H1 (cell line): ENCODE results near the gene MYLK2. TPM values are rescaled to one million over a fixed set of nuclear protein-coding genes. Genes with fewer than 3 reads are reported as not detected.

Experiments used
- CTCF ChIA-PET: fragments of 300-600 bp; sonication (Branson Sonifier 250); formaldehyde crosslinking; loops from one replicate; lab custom pipeline; 2021; ENCODE audit not compliant: partially characterized antibody; lab: Charles Lee
- POLR2A ChIA-PET: fragments of 300-600 bp; sonication (Branson Sonifier 250); formaldehyde crosslinking; loops from one replicate; lab custom pipeline; 2021; ENCODE audit warnings: inconsistent platforms; ENCODE audit not compliant: partially characterized antibody; lab: Charles Lee
- DNase-seq, 2 experiments: peaks; one replicate each; pipeline versions ENCODE4 v3.0.0 to v3.0.0-alpha.2; 2010 to 2022; ENCODE audit warnings: low spot score in 2 of 2, low read depth in 1 of 2, mixed read lengths in 1 of 2
- FAIRE-seq: peaks from 2 replicates; lab custom pipeline; 2011; peaks lifted over from hg19 to GRCh38; lab: Jason Lieb, UNC
- H2AFZ ChIP-seq: 2 replicates; pipeline ENCODE4 v1.8.1; 2012; ENCODE audit warnings: low read length, inconsistent platforms
- H2AK5ac ChIP-seq: 2 replicates; pipeline ENCODE4 v1.6.1; 2013; ENCODE audit warnings: low read depth, low read length
- H2BK120ac ChIP-seq: replicated peaks from 2 replicates; pipeline ENCODE3; 2013; ENCODE audit warnings: low read depth, low read length, inconsistent platforms
- H2BK12ac ChIP-seq: 2 replicates; pipeline ENCODE4 v1.6.1; 2013; ENCODE audit warnings: low read depth, low read length
- H2BK15ac ChIP-seq: 2 replicates; pipeline ENCODE4 v1.6.1; 2013; ENCODE audit warnings: low read length
- H2BK20ac ChIP-seq: 2 replicates; pipeline ENCODE4 v1.6.1; 2013; ENCODE audit warnings: low read length
- H2BK5ac ChIP-seq: 2 replicates; pipeline ENCODE4 v1.6.1; 2013; ENCODE audit warnings: low read depth, low read length
- H3K14ac ChIP-seq: 2 replicates; pipeline ENCODE4 v1.6.1; 2013; ENCODE audit warnings: inconsistent platforms; ENCODE audit not compliant: insufficient read length
- H3K18ac ChIP-seq: 2 replicates; pipeline ENCODE4 v1.6.1; 2013; ENCODE audit warnings: low read length; ENCODE audit errors: extremely low read depth
- H3K23ac ChIP-seq: 2 replicates; pipeline ENCODE4 v1.6.1; 2013; ENCODE audit warnings: inconsistent platforms; ENCODE audit not compliant: insufficient read length
- H3K23me2 ChIP-seq: 2 replicates; pipeline ENCODE4 v1.6.1; 2013; ENCODE audit warnings: low read depth, low read length
- H3K27ac ChIP-seq: 2 replicates; pipeline ENCODE4 v1.6.1; 2011; ENCODE audit warnings: low read depth, low read length, inconsistent platforms
- H3K27me3 ChIP-seq, 4 experiments: replicated peaks in 1 of 4; 1 replicate in 1 of 4; 2 replicates in 3 of 4; pipeline versions ENCODE4 v1.6.1 to v1.8.1; 2011 to 2013; ENCODE audit warnings: low read length in 3 of 4, mild to moderate bottlenecking in 3 of 4, inconsistent platforms in 2 of 4, mixed read lengths in 2 of 4, moderate library complexity in 1 of 4; ENCODE audit not compliant: control insufficient read depth in 3 of 4, insufficient read depth in 3 of 4; ENCODE audit errors: extremely low read depth in 1 of 4
- H3K36me3 ChIP-seq, 4 experiments: 2 replicates each; pipeline versions ENCODE4 v1.6.1 to v1.8.1; 2011 to 2013; ENCODE audit warnings: mild to moderate bottlenecking in 4 of 4, low read length in 3 of 4, moderate library complexity in 2 of 4, control low read depth in 1 of 4, inconsistent platforms in 1 of 4; ENCODE audit not compliant: insufficient read depth in 4 of 4, control insufficient read depth in 2 of 4
- H3K4ac ChIP-seq: replicated peaks from 2 replicates; pipeline ENCODE3; 2013; ENCODE audit warnings: low read length, low read depth, mixed read lengths, inconsistent platforms; ENCODE audit not compliant: insufficient read length
- H3K4me1 ChIP-seq, 4 experiments: replicated peaks in 1 of 4; 1 replicate in 1 of 4; 2 replicates in 3 of 4; pipeline versions ENCODE4 v1.6.1 to v1.8.1; 2011 to 2013; ENCODE audit warnings: low read length in 3 of 4, inconsistent platforms in 2 of 4, mixed read lengths in 1 of 4; ENCODE audit not compliant: insufficient read depth in 4 of 4, control insufficient read depth in 3 of 4
- H3K4me2 ChIP-seq, 2 experiments: 2 replicates each; pipeline versions ENCODE4 v1.6.1 to v1.8.1; 2011 to 2013; ENCODE audit warnings: low read depth in 2 of 2, low read length in 2 of 2, control low read depth in 1 of 2, inconsistent platforms in 1 of 2, mild to moderate bottlenecking in 1 of 2; ENCODE audit not compliant: insufficient read depth in 1 of 2
- H3K4me3 ChIP-seq, 4 experiments: fragments of 200-600, 300-600 bp in 1 of 4; sonication (generic), shearing (Covaris generic), sonication (Bioruptor Twin) in 1 of 4; 2 replicates each; pipeline versions ENCODE4 v1.5.1 to v1.8.1; 2011 to 2016; ENCODE audit warnings: low read length in 4 of 4, low read depth in 3 of 4, control low read depth in 2 of 4, inconsistent platforms in 2 of 4, mild to moderate bottlenecking in 2 of 4, mixed read lengths in 1 of 4, moderate library complexity in 1 of 4; ENCODE audit not compliant: insufficient read depth in 2 of 4; ENCODE audit errors: extremely low read depth in 1 of 4
- H3K56ac ChIP-seq: replicated peaks from 2 replicates; pipeline ENCODE3; 2013; ENCODE audit warnings: low read depth, mild to moderate bottlenecking, mixed read lengths, low read length, inconsistent platforms; ENCODE audit not compliant: insufficient read length
- H3K79me1 ChIP-seq: 2 replicates; pipeline ENCODE4 v1.6.1; 2013; ENCODE audit warnings: low read depth, low read length, control low read depth
- H3K79me2 ChIP-seq, 2 experiments: 2 replicates each; pipeline versions ENCODE4 v1.6.1 to v1.8.1; 2012 to 2013; ENCODE audit warnings: low read length in 2 of 2, mild to moderate bottlenecking in 2 of 2, inconsistent platforms in 1 of 2; ENCODE audit not compliant: insufficient read depth in 2 of 2, control insufficient read depth in 1 of 2
- H3K9ac ChIP-seq, 4 experiments: replicated peaks in 1 of 4; 1 replicate in 1 of 4; 2 replicates in 3 of 4; pipeline versions ENCODE4 v1.6.1 to v1.8.1; 2011 to 2013; ENCODE audit warnings: low read depth in 3 of 4, low read length in 3 of 4, control low read depth in 2 of 4, mild to moderate bottlenecking in 2 of 4, moderate library complexity in 2 of 4, inconsistent platforms in 1 of 4; ENCODE audit errors: extremely low read depth in 1 of 4
- H3K9me3 ChIP-seq, 2 experiments: 2 replicates each; pipeline versions ENCODE4 v1.6.1 to v1.8.1; 2012 to 2013; ENCODE audit warnings: mild to moderate bottlenecking in 2 of 2, moderate library complexity in 2 of 2, control low read depth in 1 of 2, inconsistent platforms in 1 of 2, low read depth in 1 of 2, low read length in 1 of 2, mixed read lengths in 1 of 2; ENCODE audit not compliant: insufficient read depth in 2 of 2
- H4K20me1 ChIP-seq, 2 experiments: replicated peaks in 1 of 2; 2 replicates each; pipeline versions ENCODE3 to v1.8.1; 2011 to 2013; ENCODE audit warnings: inconsistent platforms in 2 of 2, low read length in 2 of 2, mild to moderate bottlenecking in 1 of 2; ENCODE audit not compliant: insufficient read depth in 2 of 2, control insufficient read depth in 1 of 2
- H4K5ac ChIP-seq: 2 replicates; pipeline ENCODE4 v1.6.1; 2013; ENCODE audit warnings: low read length, low read depth, mixed read lengths, inconsistent platforms; ENCODE audit not compliant: insufficient read length
- H4K8ac ChIP-seq: 2 replicates; pipeline ENCODE4 v1.8.0; 2013; ENCODE audit warnings: mild to moderate bottlenecking, moderate library complexity, low read length, inconsistent platforms; ENCODE audit not compliant: insufficient read depth; ENCODE audit errors: extremely low read depth
- H4K91ac ChIP-seq: replicated peaks from 2 replicates; pipeline ENCODE3; 2013; ENCODE audit warnings: low read length, mixed read lengths, inconsistent platforms; ENCODE audit not compliant: insufficient read length
- BCL11A ChIP-seq, 2 experiments: IDR thresholded peaks; one replicate each; pipeline ENCODE4 v1.6.1; 2011; ENCODE audit warnings: low read depth in 2 of 2, low read length in 2 of 2, mild to moderate bottlenecking in 2 of 2
- CTCF ChIP-seq, 3 experiments: IDR thresholded peaks; 1 replicate in 2 of 3; 2 replicates in 1 of 3; pipeline versions ENCODE4 v1.5.1 to v1.6.1; 2011; ENCODE audit warnings: low read length in 3 of 3, mild to moderate bottlenecking in 3 of 3, inconsistent platforms in 2 of 3, low read depth in 1 of 3, moderate library complexity in 1 of 3; ENCODE audit not compliant: insufficient read depth in 1 of 3; ENCODE audit errors: control extremely low read depth in 1 of 3
- GABPA ChIP-seq: IDR thresholded peaks from 2 replicates; pipeline ENCODE4 v1.6.1; 2011; ENCODE audit warnings: mild to moderate bottlenecking, low read length, moderate library complexity, borderline replicate concordance; ENCODE audit not compliant: insufficient read depth
- JUND ChIP-seq: IDR thresholded peaks from 2 replicates; pipeline ENCODE4 v1.6.1; 2011; ENCODE audit warnings: mild to moderate bottlenecking, improper control_type of control experiment, low read length
- KDM1A ChIP-seq: fragments of 200-600, 300-600 bp; sonication (generic); IDR thresholded peaks from 2 replicates; pipeline ENCODE4 v1.7.1; 2016; ENCODE audit warnings: mild to moderate bottlenecking, low read length, borderline replicate concordance
- RAD21 ChIP-seq, 2 experiments: IDR thresholded peaks in 1 of 2; conservative IDR thresholded peaks in 1 of 2; 2 replicates each; pipeline ENCODE4 v1.6.1; 2011; ENCODE audit warnings: low read depth in 2 of 2, low read length in 2 of 2, improper control_type of control experiment in 1 of 2, inconsistent platforms in 1 of 2, mild to moderate bottlenecking in 1 of 2, moderate library complexity in 1 of 2
- SP4 ChIP-seq: IDR thresholded peaks from 2 replicates; pipeline ENCODE4 v1.6.1; 2012; ENCODE audit warnings: low read length, inconsistent platforms
- YY1 ChIP-seq: IDR thresholded peaks from 2 replicates; pipeline ENCODE4 v1.6.1; 2011; ENCODE audit warnings: low read depth, mild to moderate bottlenecking, low read length
- WGBS, 2 experiments: shearing (Covaris generic) in 1 of 2; methylation state at CpG; one replicate each; pipeline versions ENCODE4 v1.1.6 to v1.1.7; 2013 to 2015; ENCODE audit warnings: low lambda C conversion rate in 2 of 2, mixed read lengths in 2 of 2, inconsistent platforms in 1 of 2, low coverage in 1 of 2, missing lambda C conversion rate in 1 of 2; ENCODE audit not compliant: insufficient replicate concordance in 2 of 2, insufficient coverage in 1 of 2, insufficient read length in 1 of 2; ENCODE audit errors: extremely low coverage in 1 of 2, missing lambda C conversion rate in 1 of 2; 5-methylcytosine and 5-hydroxymethylcytosine counted together
- polyA plus RNA-seq, 7 experiments: library from polyadenylated mRNA; depleted of rRNA in 3 of 7; stranded (reverse) in 5 of 7; unstranded in 2 of 7; fragments of >200 nt in 5 of 7; fragments of 200-250 nt in 2 of 7; gene quantifications; 1 replicate in 5 of 7; 2 replicates in 1 of 7; 4 replicates in 1 of 7; pipeline versions ENCODE4 v1.2.1 to v1.2.3, GENCODE V29; 2011 to 2013; ENCODE audit warnings: missing spikeins in 2 of 7, mixed read lengths in 2 of 7
- total RNA-seq: library from RNA; stranded (reverse); fragmentation: NEBNext Ultra II Directional; extraction: Animal tissue kit (Norgen Biotek cat#: 25700); gene quantifications from 2 replicates; pipeline ENCODE4 v1.2.1, GENCODE V29; 2021

MYLK2 gene
- total and polyA plus RNA-seq, 2 of the 8 experiments (the other 6 are each of a cell fraction or from before 2014, with no cell fraction given): 0.22 to 0.26 TPM

GRCh38 chr20:31833130-31833930, 14.2 kb downstream of the MYLK2 start:
- no peak overlapping the region for H3K27ac ChIP-seq
- H3K23ac ChIP-seq: no peak overlapping the region
- POLR2A ChIA-PET: interaction anchor here (0.5 to 0.7 kb wide), 2 partner anchors 18 to 246 kb away, joined by 3 read pairs; no protein-coding TSS in a partner anchor
- H4K91ac ChIP-seq: no peak overlapping the region
- 0 out of 2 replicates have a peak overlapping the region, but pooled peaks have one; percentile 92 for H2BK15ac ChIP-seq
- no peak overlapping the region for H2BK120ac ChIP-seq
- H2AK5ac ChIP-seq: no peak overlapping the region
- H2BK5ac ChIP-seq: 0 out of 2 replicates have a peak overlapping the region, but pooled peaks have one; percentile 5
- no peak overlapping the region; a peak in 1 of 7 replicates for H3K9ac ChIP-seq
- no peak overlapping the region for H2BK12ac ChIP-seq
- no peak overlapping the region for H2AFZ ChIP-seq
- H3K4me1 ChIP-seq: peaks cover 0 to 12% (median 10%) of the 10 kb centered on the region in 4 experiments; a peak in 5 of 7 replicates
- H4K5ac ChIP-seq: no peak overlapping the region
- FAIRE-seq: peak; percentile 94
- no peaks in the 10 kb centered on the region for H4K20me1 ChIP-seq
- no peaks in the 10 kb centered on the region for H3K79me2 ChIP-seq
- peak overlapping the region; percentile 60 for H3K18ac ChIP-seq
- peak overlapping the region; percentile 66; the same call in 1 of the 2 replicates for H4K8ac ChIP-seq
- H3K14ac ChIP-seq: no peak overlapping the region
- no peak overlapping the region for H3K4me2 ChIP-seq
- no peak overlapping the region for H3K56ac ChIP-seq
- no peaks in the 10 kb centered on the region for H3K27me3 ChIP-seq
- DNase-seq: peak; percentile 83 to 99
- CTCF ChIA-PET: interaction anchor here (0.7 to 7.3 kb wide), 20 partner anchors 9 to 258 kb away, joined by 3 to 111 read pairs (median 4); partner anchors contain the start of genes FOXS1, MYLK2 and PDRG1
- H2BK20ac ChIP-seq: no peak overlapping the region
- H3K79me1 ChIP-seq: no peaks in the 10 kb centered on the region
- H3K4me3 ChIP-seq: no peak overlapping the region
- no peaks in the 10 kb centered on the region; a peak in 1 of 8 replicates for H3K36me3 ChIP-seq
- H3K9me3 ChIP-seq: no peaks in the 10 kb centered on the region
- H3K23me2 ChIP-seq: no peaks in the 10 kb centered on the region
- H3K4ac ChIP-seq: no peak overlapping the region
- WGBS, 2 experiments: 60% methylated on average over 14 of the region's 14 CpGs; no CpG with 5 or more reads in 1 of the 2 experiments
- no peak for TF ChIP-seq BCL11A (IDR thresholded peaks at IDR 0.05; ENCODE audit: low read depth in 2 of 2, low read length in 2 of 2)
- TF ChIP-seq YY1: peak; percentile 8; the same call in 1 of the 2 replicates
- 0 out of 2 replicates have a peak, but pooled peaks have one; percentile 23 for TF ChIP-seq JUND
- peak; percentile 98 to 100 (median 100) for TF ChIP-seq CTCF (IDR thresholded peaks at IDR 0.05; ENCODE audit: control extremely low read depth in 1 of 3, insufficient read depth in 1 of 3, low read depth in 1 of 3, low read length in 3 of 3)
- peak; percentile 73 to 80 for TF ChIP-seq RAD21 (IDR thresholded peaks at IDR 0.05 in 1 of 2, conservative IDR thresholded peaks at IDR 0.05 in 1 of 2; ENCODE audit: low read depth in 2 of 2, low read length in 2 of 2)
- 0 out of 2 replicates have a peak, but pooled peaks have one; percentile 9 for TF ChIP-seq GABPA
- no peak for TF ChIP-seq SP4
- peak; percentile 98 for TF ChIP-seq KDM1A
